Myocyte (in vitro differentiated cells): Measurements from ENCODE around the gene RAB1B. TPM values are rescaled to one million over a fixed set of nuclear protein-coding genes. Genes with fewer than 3 reads are reported as not detected.
"Not testable (repeated sequence)": the region's sequence is repeated elsewhere in the genome, so short reads cannot be mapped to it uniquely, and the experiment has no call there.

Experiments used
- DNase-seq: peaks from one replicate; pipeline ENCODE4 v3.0.0-alpha.2; 2012; ENCODE audit warnings: low read depth
- total RNA-seq: library from RNA; depleted of rRNA; stranded (reverse); fragments of >200 nt; gene quantifications from 2 replicates; pipeline ENCODE4 v1.2.3, GENCODE V29; 2014

The RAB1B gene
- total RNA-seq, 1 donor from 2014 or later, result 146 TPM

- DNase-seq, result peak; percentile 43
These were observed 49.5 kb downstream of the RAB1B start for GRCh38 chr11:66317723-66318599.

DNA sequence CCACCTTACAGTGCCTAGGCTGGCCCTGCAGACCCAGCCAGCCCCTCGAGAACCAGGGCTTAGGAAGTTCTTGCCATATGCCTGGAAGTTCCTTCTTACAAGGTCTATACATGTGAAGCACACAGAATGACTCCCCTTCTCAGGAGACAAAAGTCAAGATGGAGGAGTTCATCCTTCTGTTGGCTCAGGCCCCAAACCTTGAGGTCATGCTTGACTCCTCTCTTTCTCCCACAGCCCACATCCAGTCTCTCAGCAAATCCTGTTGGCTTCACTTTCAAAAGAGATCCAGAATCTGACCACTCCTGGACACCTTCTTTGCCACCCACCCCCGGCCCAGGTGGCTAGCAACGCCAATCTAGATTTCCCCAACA lies 50.1 kb downstream of the RAB1B start:
- no peak for DNase-seq

DNA sequence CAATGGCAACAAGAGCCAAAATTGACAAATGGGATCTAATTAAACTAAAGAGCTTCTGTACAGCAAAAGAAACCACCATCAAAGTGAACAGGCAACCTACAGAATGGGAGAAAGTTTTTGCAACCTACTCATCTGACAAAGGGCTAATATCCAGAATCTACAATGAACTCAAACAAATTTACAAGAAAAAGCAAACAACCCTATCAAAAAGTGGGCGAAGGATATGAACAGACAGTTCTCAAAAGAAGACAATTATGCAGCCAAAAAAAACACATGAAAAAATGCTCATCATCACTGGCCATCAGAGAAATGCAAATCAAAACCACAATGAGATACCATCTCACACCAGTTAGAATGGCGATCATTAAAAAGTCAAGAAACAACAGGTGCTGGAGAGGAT lies 51.9 kb downstream of the RAB1B start:
- DNase-seq, result not testable (repeated sequence)

GRCh38 chr11:66320748-66321147 lies 52.3 kb downstream of the RAB1B start:
- DNase-seq, result not testable (repeated sequence)

GRCh38 chr11:66321606-66322005 lies 53.2 kb downstream of the RAB1B start:
- no peak for DNase-seq

DNA sequence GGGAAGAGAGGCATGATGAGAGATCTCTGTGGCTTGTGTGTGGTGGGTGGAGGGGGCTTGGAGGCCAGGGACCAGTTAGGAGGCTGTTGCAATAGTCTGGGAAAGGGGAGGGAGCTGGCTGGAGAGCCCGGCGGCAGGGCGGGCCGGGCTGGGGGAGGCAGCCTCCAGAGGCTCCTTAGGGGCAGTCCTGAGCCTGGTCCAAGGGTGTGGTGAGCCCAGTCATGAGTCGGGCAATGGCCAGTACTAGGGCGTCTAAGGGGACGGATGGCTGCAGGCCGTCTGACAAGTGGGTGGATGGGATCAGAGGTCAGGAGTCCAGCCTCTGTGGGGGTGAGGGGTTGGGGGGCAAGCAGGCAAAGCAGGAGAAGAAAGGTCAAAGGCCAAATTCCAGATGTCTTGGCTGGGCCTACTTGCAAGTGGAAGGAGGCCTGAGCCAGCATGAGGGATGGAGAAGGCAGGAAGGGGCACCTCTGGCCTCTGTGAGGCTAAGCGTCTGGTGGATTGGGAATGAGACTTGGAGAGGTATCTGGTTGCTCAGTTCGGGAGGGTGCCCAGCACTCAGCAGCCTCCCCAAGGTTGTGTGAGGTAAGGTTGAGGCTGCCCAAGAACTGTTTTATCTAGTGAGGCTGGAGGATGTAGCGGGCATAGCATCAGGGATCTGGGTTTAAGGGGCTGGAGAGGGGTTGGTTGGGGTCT lies 54.4 kb downstream of the RAB1B start:
- DNase-seq, result no peak

GRCh38 chr11:66323684-66324083 lies 55.2 kb downstream of the RAB1B start:
- DNase-seq, result no peak

DNA sequence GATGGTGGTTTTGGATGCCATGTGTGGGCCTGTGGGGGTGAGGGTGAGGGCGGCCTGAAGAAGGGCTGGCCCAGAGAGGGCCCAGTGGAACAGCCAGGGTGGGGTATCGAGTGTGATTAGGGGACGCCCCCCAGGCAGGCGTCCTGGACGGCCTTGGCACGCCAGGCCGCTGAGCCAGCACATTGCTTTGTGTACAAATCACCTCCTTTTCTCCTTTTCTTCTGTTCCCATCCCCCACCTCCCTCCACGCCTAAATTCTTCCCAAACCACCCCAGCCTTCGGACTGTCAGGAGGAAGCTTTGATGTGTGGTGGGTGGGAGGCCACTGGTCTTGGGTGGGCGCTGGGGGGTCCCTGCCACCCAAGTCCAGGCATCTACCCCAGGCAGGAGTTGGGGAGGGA lies 56.2 kb downstream of the RAB1B start:
- DNase-seq, result no peak

- DNase-seq, result no peak
These were observed 56.8 kb downstream of the RAB1B start for GRCh38 chr11:66325263-66325671.

DNA sequence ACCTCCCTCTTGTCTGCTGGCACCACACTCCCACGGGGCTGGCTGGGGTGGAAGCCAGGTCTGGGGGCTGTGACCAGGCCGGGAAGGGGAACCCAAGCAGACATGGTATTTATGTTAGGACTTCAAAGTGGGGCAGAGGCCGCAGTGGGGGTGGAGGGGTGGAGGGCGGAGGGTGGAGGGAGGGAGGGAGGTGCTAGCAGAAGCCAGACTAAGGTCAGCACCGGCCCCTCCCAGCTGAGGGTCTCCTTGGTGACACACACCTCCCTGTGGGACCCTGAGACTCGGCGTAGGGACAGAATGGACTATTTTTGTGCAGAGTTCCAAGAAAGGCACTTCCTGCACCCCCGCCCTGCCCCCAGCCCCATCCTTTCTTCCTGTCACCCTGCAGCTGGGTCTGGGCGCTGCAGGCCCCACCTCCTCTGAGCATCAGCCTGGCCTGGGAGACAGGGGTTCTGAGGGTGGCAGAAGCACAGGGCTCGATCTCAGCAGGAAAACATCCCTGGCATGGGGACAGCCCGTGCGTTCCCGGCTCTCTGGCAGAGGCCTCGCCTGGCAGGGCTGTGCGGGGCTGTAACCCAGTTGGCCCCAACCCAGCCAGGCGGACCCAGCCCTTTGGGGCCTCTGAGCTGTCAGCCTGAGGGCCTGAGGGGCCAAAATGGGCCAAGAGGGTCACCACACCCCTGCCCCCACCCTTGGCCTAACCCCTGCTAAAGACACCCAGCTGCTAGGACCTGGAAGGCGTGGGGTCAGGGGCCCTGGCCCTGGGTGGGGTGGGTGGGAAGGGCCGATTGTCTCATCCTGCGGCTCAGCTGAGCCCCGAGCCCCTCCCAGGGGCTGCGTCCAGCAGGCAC lies 58.0 kb downstream of the RAB1B start:
- peak; percentile 68 for DNase-seq

Other genes starting within 250 kb of the RAB1B start
- gene CATSPER1, start 242.2 kb upstream of the RAB1B start, total RNA-seq, result not detected in 2 replicates
- gene GAL3ST3, start 219.5 kb upstream of the RAB1B start, total RNA-seq, result not detected in 2 replicates
- gene SF3B2, start 216.3 kb upstream of the RAB1B start, total RNA-seq, result 115 and 134 TPM in 2 replicates
- 25.4 and 26.6 TPM in 2 replicates for gene PACS1, start 198.4 kb upstream of the RAB1B start, total RNA-seq
- gene KLC2, start 10.9 kb upstream of the RAB1B start, total RNA-seq, result 37.6 and 49.9 TPM in 2 replicates
- gene CNIH2, start 9.5 kb downstream of the RAB1B start, total RNA-seq, result 1.3 and 1.9 TPM in 2 replicates
- gene YIF1A, start 20.5 kb downstream of the RAB1B start, total RNA-seq, result 115 and 165 TPM in 2 replicates
- 0.08 and 0.26 TPM in 2 replicates for gene TMEM151A, start 23.3 kb downstream of the RAB1B start, total RNA-seq
- gene CD248, start 48.4 kb downstream of the RAB1B start, total RNA-seq, result not detected in 2 replicates
- 32.3 and 43.9 TPM in 2 replicates for gene RIN1, start 67.8 kb downstream of the RAB1B start, total RNA-seq
- gene BRMS1, start 76.5 kb downstream of the RAB1B start, total RNA-seq, result 45.9 and 56.1 TPM in 2 replicates
- gene B4GAT1, start 79.0 kb downstream of the RAB1B start, total RNA-seq, result 60.3 and 69.3 TPM in 2 replicates
- 4.5 and 8.5 TPM in 2 replicates for gene SLC29A2, start 103.1 kb downstream of the RAB1B start, total RNA-seq
- not detected in 2 replicates for gene NPAS4, start 152.4 kb downstream of the RAB1B start, total RNA-seq
- 23.1 and 27.9 TPM in 2 replicates for gene MRPL11, start 170.2 kb downstream of the RAB1B start, total RNA-seq
- 5.5 and 9.3 TPM in 2 replicates for gene PELI3, start 198.3 kb downstream of the RAB1B start, total RNA-seq
- gene DPP3, start 211.8 kb downstream of the RAB1B start, total RNA-seq, result 52.7 TPM in 2 replicates
- 29.5 and 39.6 TPM in 2 replicates for gene BBS1, start 242.0 kb downstream of the RAB1B start, total RNA-seq